MM.1S (cell line): Measurements from ENCODE around the gene CADM2.
"Not testable (repeated sequence)": the region's sequence is repeated elsewhere in the genome, so short reads cannot be mapped to it uniquely, and the experiment has no call there.

Experiments used
- DNase-seq: peaks from one replicate; pipeline ENCODE4 v3.0.0-alpha.2; 2015
- H2AFZ ChIP-seq: fragments of 300-600 bp; sonication (generic); 2 replicates; pipeline ENCODE4 v1.6.0; 2016; ENCODE audit warnings: antibody characterized with exemption, low read length
- H3F3A ChIP-seq: fragments of 300-600 bp; sonication (generic); 2 replicates; pipeline ENCODE4 v1.6.1; 2016; ENCODE audit warnings: mild to moderate bottlenecking, antibody characterized with exemption, low read length, moderate library complexity, mixed read lengths; ENCODE audit not compliant: insufficient read depth
- H3K27ac ChIP-seq: fragments of 300-600 bp; sonication (generic); 2 replicates; pipeline ENCODE4 v1.5.1; 2016; ENCODE audit warnings: mild to moderate bottlenecking, low read length
- H3K27me3 ChIP-seq: fragments of 300-600 bp; sonication (generic); replicated peaks from 2 replicates; pipeline ENCODE4 v1.6.0; 2016; ENCODE audit warnings: low read length; ENCODE audit not compliant: insufficient read depth
- H3K36me3 ChIP-seq: fragments of 300-600 bp; sonication (generic); replicated peaks from 2 replicates; pipeline ENCODE4 v1.6.1; 2016; ENCODE audit warnings: mild to moderate bottlenecking, low read length, mixed read lengths; ENCODE audit not compliant: insufficient read depth
- H3K4me1 ChIP-seq: fragments of 300-600 bp; sonication (generic); 2 replicates; pipeline ENCODE4 v1.6.1; 2016; ENCODE audit warnings: low read length, mixed read lengths
- H3K4me2 ChIP-seq: fragments of 300-600 bp; sonication (generic); 2 replicates; pipeline ENCODE4 v1.6.0; 2016; ENCODE audit warnings: low read depth, low read length
- H3K4me3 ChIP-seq: fragments of 300-600 bp; sonication (generic); 2 replicates; pipeline ENCODE4 v1.5.1; 2016; ENCODE audit warnings: low read length, mixed read lengths
- H3K79me2 ChIP-seq: fragments of 300-600 bp; sonication (generic); 2 replicates; pipeline ENCODE4 v1.6.1; 2016; ENCODE audit warnings: mixed run types, low read length, mixed read lengths
- H3K9ac ChIP-seq: fragments of 300-600 bp; sonication (generic); 2 replicates; pipeline ENCODE4 v1.6.1; 2016; ENCODE audit warnings: low read length, mixed read lengths
- H3K9me2 ChIP-seq: fragments of 300-600 bp; sonication (generic); replicated peaks from 2 replicates; pipeline ENCODE4 v1.6.1; 2016; ENCODE audit warnings: mild to moderate bottlenecking, low read length, mixed read lengths; ENCODE audit not compliant: insufficient read depth
- H3K9me3 ChIP-seq: fragments of 300-600 bp; sonication (generic); replicated peaks from 2 replicates; pipeline ENCODE4 v1.6.1; 2016; ENCODE audit warnings: mild to moderate bottlenecking, low read length, mixed read lengths; ENCODE audit not compliant: insufficient read depth
- H4K20me1 ChIP-seq: fragments of 300-600 bp; sonication (generic); 2 replicates; pipeline ENCODE4 v1.6.1; 2016; ENCODE audit warnings: mild to moderate bottlenecking, low read length, moderate library complexity, mixed read lengths; ENCODE audit not compliant: insufficient read depth
- CTCF ChIP-seq: fragments of 300-600 bp; sonication (generic); IDR thresholded peaks from 2 replicates; pipeline ENCODE4 v1.5.1; 2016; ENCODE audit warnings: antibody characterized with exemption, low read length, mixed read lengths
- EZH2 ChIP-seq: fragments of 300-600 bp; sonication (generic); optimal IDR thresholded peaks from 2 replicates; pipeline ENCODE3; 2017; ENCODE audit warnings: low read depth, mild to moderate bottlenecking, antibody characterized with exemption, low read length, mixed read lengths
- EZH2phosphoT487 ChIP-seq: fragments of 300-600 bp; sonication (generic); IDR thresholded peaks from 2 replicates; pipeline ENCODE4 v1.6.1; 2018; ENCODE audit warnings: antibody characterized with exemption, low read length

The CADM2 gene

GRCh38 chr3:85142626-85143025, 183.8 kb downstream of the CADM2 start:
- no peak overlapping the region for H2AFZ ChIP-seq
- H3K4me1 ChIP-seq = no peaks in the 10 kb centered on the region
- H3K4me3 ChIP-seq = no peak overlapping the region
- H3K9ac ChIP-seq = no peak overlapping the region
- H3F3A ChIP-seq = no peaks in the 10 kb centered on the region
- H3K36me3 ChIP-seq = no peaks in the 10 kb centered on the region
- no peak overlapping the region for H3K4me2 ChIP-seq
- no peaks in the 10 kb centered on the region for H3K9me2 ChIP-seq
- no peak for DNase-seq
- TF ChIP-seq EZH2 (no peak), CTCF (no peak), EZH2phosphoT487 (no peak)
- H4K20me1 ChIP-seq = no peaks in the 10 kb centered on the region
- no peaks in the 10 kb centered on the region for H3K27me3 ChIP-seq
- no peak overlapping the region for H3K27ac ChIP-seq
- no peaks in the 10 kb centered on the region for H3K9me3 ChIP-seq
- no peaks in the 10 kb centered on the region for H3K79me2 ChIP-seq

GRCh38 chr3:85148036-85148435, 189.2 kb downstream of the CADM2 start:
- Histone ChIP-seq H3K9me2 (no peaks in the 10 kb centered on the region), H4K20me1 (no peaks in the 10 kb centered on the region), H3K27me3 (no peaks in the 10 kb centered on the region), H3K79me2 (no peaks in the 10 kb centered on the region), H3K27ac (no peak overlapping the region), H3K4me3 (no peak overlapping the region), H3K4me1 (no peaks in the 10 kb centered on the region), H3K9ac (no peak overlapping the region), H3F3A (no peaks in the 10 kb centered on the region), H2AFZ (no peak overlapping the region), H3K9me3 (no peaks in the 10 kb centered on the region), H3K4me2 (no peak overlapping the region), H3K36me3 (no peaks in the 10 kb centered on the region)
- TF ChIP-seq EZH2 = no peak
- no peak for DNase-seq

GRCh38 chr3:85151555-85151954, 192.8 kb downstream of the CADM2 start:
- no peak for DNase-seq
- Histone ChIP-seq H3K27ac (no peak overlapping the region), H3K4me2 (no peak overlapping the region), H3K9me3 (no peaks in the 10 kb centered on the region), H3K9me2 (no peaks in the 10 kb centered on the region), H2AFZ (no peak overlapping the region), H3K4me3 (no peak overlapping the region), H3K36me3 (no peaks in the 10 kb centered on the region), H3K9ac (no peak overlapping the region), H3F3A (no peaks in the 10 kb centered on the region), H4K20me1 (no peaks in the 10 kb centered on the region), H3K27me3 (no peaks in the 10 kb centered on the region), H3K79me2 (no peaks in the 10 kb centered on the region), H3K4me1 (no peaks in the 10 kb centered on the region)
- TF ChIP-seq CTCF (no peak), EZH2phosphoT487 (no peak), EZH2 (no peak)

- H4K20me1 ChIP-seq, H3K36me3 ChIP-seq, H2AFZ ChIP-seq, H3K4me3 ChIP-seq, DNase-seq, H3K4me1 ChIP-seq, H3K9ac ChIP-seq, H3K27ac ChIP-seq, H3K9me3 ChIP-seq, H3K27me3 ChIP-seq, H3F3A ChIP-seq, H3K79me2 ChIP-seq, H3K9me2 ChIP-seq, H3K4me2 ChIP-seq: not testable (repeated sequence)
Measured at GRCh38 chr3:85153279-85153678, 194.5 kb downstream of the CADM2 start.
